ENCODE results near the gene S100A2.

The S100A2 gene

GRCh38 chr1:153565529-153566374 lies at the start of gene S100A2:
Gene S100A2, minus strand, starts transcription at chr1:153565844. Its CDS starts 1,967 bp downstream, at chr1:153563877.
- DNase-seq, result peak; percentile 27

GRCh38 chr1:153615406-153615805 lies 49.8 kb upstream of the S100A2 start:
- no peak for DNase-seq

- no peak for DNase-seq
Measured at GRCh38 chr1:153614906-153615305, 49.3 kb upstream of the S100A2 start.

- DNase-seq, result no peak
Measured at GRCh38 chr1:153614189-153614900, 48.7 kb upstream of the S100A2 start.

DNA sequence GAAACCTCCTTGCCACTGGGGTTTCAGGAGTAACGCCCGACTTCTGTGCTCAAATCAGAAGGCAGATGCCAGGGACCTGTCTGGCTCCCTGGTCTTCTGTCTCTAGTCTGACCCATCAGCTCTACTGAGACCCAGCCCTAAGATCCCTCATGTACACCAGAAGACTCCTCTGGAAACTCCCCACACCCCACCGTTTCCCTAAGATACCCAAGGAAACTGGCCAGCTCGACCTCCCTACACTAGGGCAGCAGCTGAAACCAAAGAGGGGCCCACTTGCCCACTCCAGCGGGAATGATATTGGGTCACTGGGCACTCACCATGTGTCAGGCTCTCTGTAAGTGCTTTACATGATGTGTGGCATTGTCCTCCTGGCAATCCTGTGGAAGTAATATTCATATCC lies 47.8 kb upstream of the S100A2 start:
- DNase-seq, result no peak

DNA sequence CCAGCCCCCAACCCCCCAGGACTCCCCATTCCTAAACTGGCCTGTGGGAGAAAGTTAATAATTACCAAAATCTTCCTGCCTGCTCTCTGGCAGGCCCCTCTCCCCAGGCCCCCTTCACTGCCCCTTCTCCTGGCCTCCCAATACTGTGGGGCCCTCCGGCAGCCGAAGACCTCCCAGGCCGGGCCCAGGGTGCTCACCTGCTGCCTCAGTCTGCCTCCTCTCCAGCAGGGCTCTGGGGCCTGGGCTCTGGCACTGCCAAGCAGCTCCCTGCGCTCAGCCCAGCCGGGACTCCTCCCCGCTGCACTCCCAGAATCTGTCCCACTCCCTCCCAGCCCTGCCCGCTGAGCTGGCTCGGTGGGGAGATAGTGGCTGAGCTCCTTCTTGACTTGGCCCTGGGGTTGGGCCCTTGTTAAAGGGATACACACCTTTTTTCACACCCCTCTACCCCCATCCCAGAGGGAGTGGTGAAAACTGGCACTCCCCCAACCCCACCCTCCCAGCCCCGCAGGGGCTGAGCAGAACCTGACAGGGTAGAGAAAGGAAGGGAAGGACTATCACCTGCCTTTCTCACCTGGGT lies 47.2 kb upstream of the S100A2 start, which contains the start of gene S100A16:
Gene S100A16 (minus strand): TSS at position 383 of the 577 bp plus-strand sequence. CDS start 4,986 bp downstream, outside the sequence.
- DNase-seq, result no peak

DNA sequence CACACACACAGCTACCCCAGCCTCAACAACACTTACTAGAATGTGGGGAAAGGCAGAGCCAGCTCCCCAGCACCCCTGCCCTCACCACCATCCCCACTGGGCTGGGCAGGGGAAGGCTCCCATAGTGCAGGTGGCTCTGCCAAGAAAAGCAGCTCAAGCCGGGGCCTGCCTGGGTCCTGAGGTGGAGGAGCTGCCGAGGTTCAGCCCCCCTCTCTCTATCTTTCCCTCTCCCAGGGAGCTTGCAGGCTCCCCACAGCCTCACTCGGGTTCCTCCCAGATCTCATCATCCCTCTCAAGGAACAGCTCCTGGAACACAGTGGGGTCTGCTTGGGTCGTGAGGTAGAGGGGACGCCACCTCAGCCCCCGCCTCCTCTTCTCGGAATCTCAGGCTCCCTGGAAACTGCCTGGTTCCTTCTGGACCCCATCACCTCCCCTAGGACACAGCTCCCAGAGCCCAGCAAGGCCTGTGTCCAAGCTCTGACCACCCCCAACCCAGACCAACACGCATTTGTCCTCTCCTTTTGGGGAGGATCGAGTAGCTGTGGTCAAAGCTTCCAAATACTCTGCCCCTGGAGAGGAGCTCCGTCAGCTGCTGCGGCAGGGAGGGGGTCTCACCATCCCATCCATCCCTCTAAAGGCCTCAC lies 46.6 kb upstream of the S100A2 start:
- DNase-seq, result no peak

DNA sequence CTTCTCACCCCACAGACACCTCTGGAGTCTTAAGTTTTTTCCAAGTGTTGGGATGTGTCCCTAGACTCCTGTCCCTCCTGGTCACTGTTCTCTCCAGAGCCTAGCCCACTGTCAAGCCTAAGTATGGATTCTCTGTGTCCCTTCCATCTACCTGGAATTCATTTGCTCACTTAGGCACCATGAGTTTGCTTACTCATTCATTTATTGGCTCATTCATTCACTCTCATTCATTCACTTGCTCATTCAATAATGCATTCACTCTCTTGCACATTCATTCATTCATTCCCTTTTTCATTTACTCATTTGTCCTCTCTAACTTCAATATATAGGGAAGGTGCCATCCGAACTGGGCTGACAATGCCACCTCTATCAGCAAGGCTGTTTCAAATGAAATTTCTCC lies 45.7 kb upstream of the S100A2 start:
- DNase-seq, result no peak

GRCh38 chr1:153610811-153611301 lies 45.2 kb upstream of the S100A2 start:
- no peak for DNase-seq

GRCh38 chr1:153610334-153610733 lies 44.7 kb upstream of the S100A2 start:
- DNase-seq, result no peak

DNA sequence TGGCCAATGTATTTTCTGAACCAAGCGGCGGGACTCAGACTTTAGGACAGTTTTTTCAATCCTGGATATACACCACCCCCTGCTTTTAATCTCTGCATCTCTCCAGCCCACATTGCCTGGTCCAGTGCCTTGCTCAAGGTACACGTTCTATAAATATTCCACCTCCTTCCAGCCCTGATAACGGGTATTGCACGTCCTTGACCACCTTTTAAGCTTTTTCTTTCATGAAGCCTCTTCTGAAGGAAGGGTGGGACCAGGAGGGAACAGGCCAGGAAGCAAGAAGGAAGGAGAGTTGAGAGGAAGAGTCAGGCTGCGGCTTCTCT lies 43.9 kb upstream of the S100A2 start:
- DNase-seq, result no peak

GRCh38 chr1:153608742-153609584 lies 43.3 kb upstream of the S100A2 start:
- DNase-seq, result no peak

DNA sequence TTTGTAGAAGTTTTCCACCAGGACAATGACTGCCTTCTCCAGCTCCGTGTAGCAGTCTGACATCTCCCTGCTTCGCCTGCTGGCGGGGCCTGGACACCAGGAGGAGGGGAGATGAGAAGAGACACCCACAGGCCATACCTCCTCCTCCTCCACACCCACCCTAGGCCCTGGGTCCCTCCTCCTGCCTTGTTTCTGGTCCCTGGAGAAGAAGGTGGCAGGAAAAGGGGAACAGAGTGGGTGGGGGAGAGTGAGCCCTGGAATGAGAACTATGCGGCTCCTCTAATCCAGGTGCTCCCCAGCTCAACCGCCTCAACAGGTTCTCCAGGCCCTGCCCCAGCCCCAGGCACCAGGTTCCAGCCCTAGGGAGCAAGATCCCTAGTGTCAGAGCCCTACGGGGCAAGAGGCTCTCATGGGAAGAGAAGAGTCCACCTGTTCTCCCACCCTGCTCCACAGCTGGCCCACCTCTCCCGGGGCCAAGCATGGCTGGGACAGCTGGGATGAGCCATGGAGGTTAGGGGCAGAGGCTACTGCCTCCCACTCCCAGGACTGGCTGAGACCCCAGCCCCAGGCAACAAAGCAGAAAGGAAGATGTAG lies 42.5 kb upstream of the S100A2 start:
- no peak for DNase-seq

DNA sequence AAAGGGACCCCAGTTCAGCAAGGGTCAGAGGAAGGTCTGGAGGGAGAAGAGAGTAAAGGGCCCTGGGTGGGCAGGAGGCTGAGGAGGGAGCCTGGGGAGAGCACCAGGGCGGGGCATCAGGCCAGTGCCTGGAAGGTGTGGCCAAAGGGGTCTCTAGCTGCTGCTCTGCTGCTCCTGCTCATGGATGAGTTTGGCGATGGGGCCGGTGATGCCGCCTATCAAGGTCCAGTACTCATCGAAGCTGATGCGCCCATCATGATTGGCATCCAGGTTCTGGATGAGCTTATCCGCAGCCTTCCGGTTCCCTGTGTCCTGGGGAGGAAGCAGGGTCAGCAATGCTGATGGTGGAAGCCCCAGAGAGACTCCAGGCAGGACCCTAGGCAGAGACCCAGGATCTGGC lies 41.7 kb upstream of the S100A2 start:
- DNase-seq, result no peak

GRCh38 chr1:153606194-153606593 lies 40.5 kb upstream of the S100A2 start:
- DNase-seq, result no peak

DNA sequence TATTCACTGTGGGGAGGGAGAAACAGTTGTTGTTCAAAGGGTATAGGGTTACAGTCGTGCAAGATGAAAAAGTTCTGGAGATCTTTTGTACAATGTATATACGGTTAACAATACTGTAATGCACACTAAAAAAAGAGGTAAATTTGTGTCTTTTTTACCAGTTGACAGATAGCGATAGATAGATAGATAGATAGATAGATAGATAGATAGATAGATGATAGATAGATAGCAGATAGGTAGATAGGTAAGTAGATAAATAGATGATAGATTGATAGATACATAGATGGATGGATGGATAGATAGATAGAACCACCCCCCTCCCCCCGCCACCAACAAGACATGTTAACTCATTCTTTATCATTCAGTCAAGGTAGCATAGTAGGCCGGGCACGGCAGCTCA lies 37.1 kb upstream of the S100A2 start:
- DNase-seq, result no peak

GRCh38 chr1:153599847-153600246 lies 34.2 kb upstream of the S100A2 start:
- no peak for DNase-seq

DNA sequence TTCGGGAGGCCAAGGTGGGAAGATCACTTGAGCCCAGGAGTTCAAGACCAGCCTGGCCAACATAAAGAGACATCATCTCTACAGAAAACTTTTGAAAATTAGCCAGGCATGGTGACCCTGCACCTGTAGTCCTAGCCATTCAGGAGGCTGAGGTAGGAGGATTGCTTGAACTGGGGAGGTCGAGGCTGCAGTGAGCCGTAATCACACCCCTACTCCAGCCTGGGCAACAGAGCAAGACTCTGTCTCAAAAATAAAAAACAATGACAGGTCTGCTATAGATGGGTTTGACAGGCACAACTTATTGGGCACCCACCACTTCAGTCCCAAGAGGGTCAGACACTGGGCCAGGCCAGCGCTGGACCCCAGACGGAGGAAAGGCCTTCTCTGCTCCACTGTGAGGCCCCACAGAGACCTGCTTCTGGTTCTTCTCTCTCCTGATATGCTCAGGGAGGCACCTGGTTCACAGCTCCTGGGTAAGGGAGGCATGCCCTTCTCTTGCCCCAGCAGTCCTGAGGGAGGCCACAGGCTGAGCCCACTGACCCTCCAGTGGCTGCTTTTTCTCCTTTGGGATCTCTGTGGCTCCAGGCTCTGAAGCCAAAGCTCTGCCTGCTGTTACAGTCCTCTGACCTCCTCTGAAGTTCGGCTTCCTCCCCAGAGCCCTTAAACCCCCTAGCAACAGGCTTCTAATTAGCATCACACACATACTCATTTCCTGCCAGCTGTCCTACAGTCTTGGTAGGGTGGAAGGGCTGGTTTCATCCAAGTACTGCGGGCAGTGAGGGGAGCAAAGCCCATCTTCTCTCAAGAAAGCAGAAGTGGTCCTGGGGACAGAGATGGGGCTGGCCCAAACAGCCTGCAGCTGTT lies 32.9 kb upstream of the S100A2 start:
- peak; percentile 30 for DNase-seq

DNA sequence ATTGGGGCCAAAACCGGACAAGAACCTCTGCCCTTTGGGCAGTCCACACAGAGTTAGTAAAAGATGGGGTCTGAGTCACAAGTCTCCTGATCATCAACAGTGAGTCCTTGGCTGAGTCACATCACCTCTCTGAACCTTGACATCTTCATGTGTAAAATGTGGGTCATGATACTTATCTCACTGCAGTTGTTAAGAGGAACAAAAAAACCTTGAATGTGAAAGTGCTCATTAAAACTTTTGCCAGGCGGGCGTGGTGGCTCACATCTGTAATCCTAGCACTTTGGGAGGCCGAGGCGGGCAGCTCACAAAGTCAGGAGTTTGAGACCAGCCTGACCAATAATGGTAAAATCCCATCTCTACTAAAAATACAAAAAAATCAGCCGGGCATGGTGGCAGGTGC lies 31.6 kb upstream of the S100A2 start:
- DNase-seq, result no peak

DNA sequence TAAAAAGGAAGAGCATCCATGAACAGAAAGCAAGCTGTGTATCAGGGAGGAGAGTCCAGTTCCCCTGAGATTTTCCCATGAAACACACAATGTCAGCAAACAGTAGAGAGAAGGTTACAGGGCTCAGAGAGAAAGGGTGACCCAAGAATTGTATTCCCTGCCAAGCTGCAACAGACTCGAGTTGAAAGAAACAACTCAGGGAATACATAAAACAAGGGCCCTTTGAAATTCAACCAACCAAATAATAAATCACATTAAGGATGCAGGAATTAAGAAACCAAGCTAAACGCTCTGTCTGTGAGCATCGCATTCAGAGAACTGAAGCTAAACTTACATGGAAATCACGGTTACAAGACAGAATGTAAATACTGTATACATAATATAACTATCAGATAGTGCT lies 27.1 kb upstream of the S100A2 start:
- DNase-seq, result no peak

DNA sequence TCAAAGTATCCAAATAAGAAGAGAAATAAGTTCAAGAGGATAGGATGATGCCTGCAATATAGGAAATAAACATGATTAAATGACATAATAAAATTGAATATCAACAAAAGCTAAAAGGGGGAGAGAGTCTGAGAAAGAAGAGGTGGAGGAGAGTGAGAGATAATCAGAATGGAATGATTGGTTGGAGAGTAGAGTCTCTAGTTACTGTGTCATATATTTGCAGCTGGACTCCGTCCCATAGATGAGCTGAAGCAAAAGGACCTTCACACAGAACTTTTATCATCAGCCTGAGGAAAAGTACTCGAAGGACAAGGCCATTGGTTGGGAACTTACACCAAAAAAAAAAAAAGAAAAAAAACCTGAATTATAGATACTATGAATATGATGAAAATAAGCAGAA lies 22.8 kb upstream of the S100A2 start:
- DNase-seq, result no peak
